Gastrocnemius medialis (tissue), 4 donors: ENCODE results near the gene REXO5.

Experiments
- CTCF ChIP-seq, 5 experiments: fragments of 450-650 bp in 3 of 5; fragments of 200-600 bp in 2 of 5; sonication (generic) in 2 of 5; IDR thresholded peaks in 4 of 5; conservative IDR thresholded peaks in 1 of 5; 1 replicate in 4 of 5; 2 replicates in 1 of 5; pipeline ENCODE4 v1.5.1; 2016 to 2019; ENCODE audit warnings: antibody characterized with exemption in 5 of 5, mild to moderate bottlenecking in 3 of 5, moderate library complexity in 3 of 5
- POLR2A ChIP-seq, 2 donors: fragments of 450-650 bp; IDR thresholded peaks; one replicate each; pipeline ENCODE4 v1.6.1; 2017; ENCODE audit warnings: antibody characterized with exemption in 2 of 2, mild to moderate bottlenecking in 2 of 2, moderate library complexity in 2 of 2

- TF ChIP-seq CTCF (IDR thresholded peaks at IDR 0.05 in 4 of 5, conservative IDR thresholded peaks at IDR 0.05 in 1 of 5) (no peak), POLR2A (IDR thresholded peaks at IDR 0.05) (no peak)
These were observed 77.4 kb downstream of the REXO5 start for GRCh38 chr16:20883554-20884239.
